Prostate gland (tissue), 2 donors: ENCODE measurements around the gene CCDC146. TPM values are rescaled to one million over a fixed set of nuclear protein-coding genes. Genes with fewer than 3 reads are reported as not detected.

ENCODE experiments used
- DNase-seq: peaks from one replicate; pipeline ENCODE4 v3.0.0-alpha.2; 2019; ENCODE audit warnings: low spot score
- H3K27ac ChIP-seq, 2 donors: fragments of 200-600 bp; sonication (generic); 2 replicates each; pipeline ENCODE4 v1.5.1; 2017 to 2019
- H3K27me3 ChIP-seq: fragments of 200-600 bp; sonication (generic); replicated peaks from 2 replicates; pipeline ENCODE4 v1.5.1; 2019; ENCODE audit not compliant: insufficient read depth
- H3K36me3 ChIP-seq, 2 donors: fragments of 200-600 bp; sonication (generic); 1 replicate in 1 of 2; 2 replicates in 1 of 2; pipeline versions ENCODE4 v1.5.1 to v1.8.1; 2017 to 2019
- H3K4me1 ChIP-seq: fragments of 200-600 bp; sonication (generic); replicated peaks from 2 replicates; pipeline ENCODE4 v1.5.1; 2019
- H3K4me3 ChIP-seq, 2 donors: fragments of 200-600 bp; sonication (generic); 2 replicates each; pipeline ENCODE4 v1.5.1; 2017 to 2019
- H3K9me3 ChIP-seq: fragments of 200-600 bp; sonication (generic); 2 replicates; pipeline ENCODE4 v1.5.1; 2017
- CTCF ChIP-seq, 4 experiments: fragments of 200-600 bp in 2 of 4; fragments of 450-650 bp in 2 of 4; sonication (generic) in 2 of 4; IDR thresholded peaks; 1 replicate in 3 of 4; 2 replicates in 1 of 4; pipeline ENCODE4 v1.5.1; 2016 to 2019; ENCODE audit warnings: antibody characterized with exemption in 4 of 4, mild to moderate bottlenecking in 2 of 4, moderate library complexity in 2 of 4
- POLR2A ChIP-seq: fragments of 450-650 bp; IDR thresholded peaks from one replicate; pipeline ENCODE4 v1.6.1; 2016; ENCODE audit warnings: antibody characterized with exemption, mild to moderate bottlenecking
- POLR2AphosphoS5 ChIP-seq: sonication (generic); formaldehyde crosslinking; IDR thresholded peaks from one replicate; pipeline ENCODE4 v1.6.1; 2017; ENCODE audit warnings: antibody characterized with exemption
- WGBS: methylation state at CpG from one replicate; pipeline ENCODE4 v1.1.5; 2018; 5-methylcytosine and 5-hydroxymethylcytosine counted together
- intact Hi-C: fragments of 100-400 bp; cut with DNase I; formaldehyde crosslinking; loops from one replicate; pipeline ENCODE4 v1.14.2; 2022
- total RNA-seq, 2 donors: library from RNA; depleted of rRNA; stranded (reverse); fragments of >200 nt; gene quantifications; one replicate each; pipeline ENCODE4 v1.1.0, GENCODE V29; 2016

Gene CCDC146
- total RNA-seq, 2 donors from 2014 or later = 16.5 to 21.4 TPM

- peaks cover 0 to 2% of the 10 kb centered on the region in 2 donors for H3K36me3 ChIP-seq
- intact Hi-C loops = no loop called here
Measured at GRCh38 chr7:77310982-77311381, 188.6 kb downstream of the CCDC146 start.

GRCh38 chr7:77313085-77313484 is 190.7 kb downstream of the CCDC146 start:
- no peak for DNase-seq
- Histone ChIP-seq H3K27me3 (no peaks in the 10 kb centered on the region), H3K9me3 (no peaks in the 10 kb centered on the region), H3K27ac (no peak overlapping the region), H3K4me1 (no peaks in the 10 kb centered on the region), H3K4me3 (no peak overlapping the region), H3K36me3 (peaks cover 0 to 2% of the 10 kb centered on the region in 2 donors)
- TF ChIP-seq CTCF (IDR thresholded peaks at IDR 0.05) = no peak
- TF ChIP-seq POLR2AphosphoS5 = no peak
- no peak for TF ChIP-seq POLR2A
- WGBS = 52% methylated on average over 2 of the region's 2 CpGs
- intact Hi-C loops = no loop called here

More at GRCh38 chr7:77310982-77311381, 188.6 kb downstream of the CCDC146 start:
- Histone ChIP-seq H3K4me3 (no peak overlapping the region), H3K27me3 (no peaks in the 10 kb centered on the region), H3K27ac (no peak overlapping the region), H3K4me1 (no peaks in the 10 kb centered on the region), H3K9me3 (no peaks in the 10 kb centered on the region)
- no peak for TF ChIP-seq POLR2A
- WGBS = 75% methylated on average over 5 of the region's 5 CpGs
- no peak for DNase-seq

GRCh38 chr7:77313876-77314480 is 191.6 kb downstream of the CCDC146 start:
- Histone ChIP-seq H3K9me3 (no peaks in the 10 kb centered on the region), H3K36me3 (peaks cover 0 to 2% of the 10 kb centered on the region in 2 donors), H3K4me3 (no peak overlapping the region), H3K27ac (no peak overlapping the region), H3K27me3 (no peaks in the 10 kb centered on the region), H3K4me1 (no peaks in the 10 kb centered on the region)
- TF ChIP-seq POLR2A = no peak
- TF ChIP-seq CTCF (IDR thresholded peaks at IDR 0.05) = no peak
- TF ChIP-seq POLR2AphosphoS5 = no peak
- no peak for DNase-seq
- intact Hi-C loops = no loop called here
- WGBS = 59% methylated on average over 5 of the region's 5 CpGs

GRCh38 chr7:77315182-77315591 is 192.8 kb downstream of the CCDC146 start:
- no peak for DNase-seq
- no peaks in the 10 kb centered on the region for H3K27me3 ChIP-seq
- TF ChIP-seq POLR2A = no peak
- TF ChIP-seq POLR2AphosphoS5 = no peak
- TF ChIP-seq CTCF (IDR thresholded peaks at IDR 0.05) = no peak
- H3K9me3 ChIP-seq = no peaks in the 10 kb centered on the region
- H3K4me1 ChIP-seq = no peaks in the 10 kb centered on the region
- peaks cover 0 to 2% of the 10 kb centered on the region in 2 donors for H3K36me3 ChIP-seq
- WGBS = 83% methylated on average over 3 of the region's 3 CpGs
- no peak overlapping the region for H3K27ac ChIP-seq
- no peak overlapping the region for H3K4me3 ChIP-seq
- intact Hi-C loops = no loop called here

GRCh38 chr7:77316219-77316978 is 194.0 kb downstream of the CCDC146 start:
- intact Hi-C loops = no loop called here
- no peak for DNase-seq
- no peaks in the 10 kb centered on the region for H3K9me3 ChIP-seq
- no peak overlapping the region for H3K27ac ChIP-seq
- peaks cover 0 to 2% of the 10 kb centered on the region in 2 donors for H3K36me3 ChIP-seq
- no peaks in the 10 kb centered on the region for H3K27me3 ChIP-seq
- no peaks in the 10 kb centered on the region for H3K4me1 ChIP-seq
- WGBS = 73% methylated on average over 2 of the region's 2 CpGs
- no peak overlapping the region for H3K4me3 ChIP-seq
- TF ChIP-seq POLR2AphosphoS5 = no peak
- TF ChIP-seq POLR2A = no peak
- TF ChIP-seq CTCF (IDR thresholded peaks at IDR 0.05) = no peak
